Activated CD4-positive, alpha-beta T cell treated with anti-CD3 and anti-CD28 coated beads, Interleukin-2, amount 50 U/mL, for 16 hours (primary cell): Measurements from ENCODE around the gene UBE2E3.

Experiments
- DNase-seq: peaks from one replicate; pipeline ENCODE4 v3.0.0-alpha.2; 2020

Gene UBE2E3

DNA sequence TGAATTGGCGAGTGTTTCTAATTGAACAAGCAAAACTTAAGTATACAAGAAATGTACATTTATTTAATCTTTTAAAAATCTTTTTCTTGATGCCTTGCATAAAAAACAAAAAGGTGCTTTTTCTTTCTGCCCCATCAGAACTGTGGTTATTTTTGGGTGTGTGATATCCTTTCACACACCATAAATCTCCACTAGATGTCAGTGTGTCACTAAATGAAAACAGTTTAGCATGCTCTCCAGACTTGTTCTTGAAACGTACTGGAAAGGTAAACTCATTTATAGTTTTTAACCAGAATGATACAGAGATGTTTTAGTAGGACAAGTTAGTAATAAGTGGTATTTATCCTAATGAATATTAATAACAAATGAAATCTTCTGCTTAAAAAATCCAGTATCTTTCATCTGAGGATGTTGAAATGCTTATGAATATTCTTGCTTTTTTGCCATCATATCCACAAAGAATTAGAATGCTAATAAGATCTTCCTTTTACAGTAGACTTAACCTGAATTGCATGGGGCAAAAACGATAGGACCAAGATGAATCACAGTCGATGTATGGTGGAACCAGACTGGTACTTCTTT lies 96.8 kb downstream of the UBE2E3 start:
- DNase-seq: peak; percentile 63

GRCh38 chr2:181083140-181083539 lies 102.7 kb downstream of the UBE2E3 start:
- no peak for DNase-seq

DNA sequence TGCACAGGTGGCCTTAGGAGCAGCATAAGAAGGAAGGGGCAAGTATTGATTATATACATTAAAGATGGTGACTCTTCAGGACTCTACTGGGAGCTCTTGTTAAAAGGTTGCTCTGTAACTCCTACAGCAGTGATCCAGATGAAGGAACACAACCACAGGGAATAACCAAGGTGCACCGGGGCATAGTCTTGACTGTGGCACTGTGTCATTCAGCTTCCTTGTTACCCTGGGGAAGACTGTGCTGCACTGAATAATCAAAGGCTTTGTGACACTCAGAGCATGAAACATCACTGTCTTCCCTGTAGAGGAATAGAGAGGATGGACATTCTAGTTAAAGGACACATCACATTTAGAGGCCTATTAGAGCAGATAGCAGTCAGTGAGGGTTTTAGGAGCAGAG lies 105.3 kb downstream of the UBE2E3 start:
- no peak for DNase-seq

DNA sequence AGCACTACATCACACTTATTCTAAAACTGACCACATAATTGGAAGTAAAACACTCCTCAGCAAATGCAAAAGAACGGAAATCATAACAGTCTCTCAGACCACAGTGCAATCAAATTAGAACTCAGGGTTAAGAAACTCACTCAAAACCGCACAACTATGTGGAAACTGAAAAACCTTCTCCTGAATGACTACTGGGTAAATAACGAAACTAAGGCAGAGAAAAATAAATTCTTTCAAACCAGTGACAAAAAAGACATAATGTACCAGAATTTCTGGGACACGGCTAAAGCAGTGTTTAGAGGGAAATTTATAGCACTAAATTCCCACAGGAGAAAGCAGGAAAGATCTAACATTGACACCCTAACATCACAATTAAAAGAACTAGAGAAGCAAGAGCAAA lies 111.5 kb downstream of the UBE2E3 start:
- DNase-seq: peak; percentile 24

- DNase-seq: no peak
Measured at GRCh38 chr2:181095486-181095885, 115.1 kb downstream of the UBE2E3 start.

DNA sequence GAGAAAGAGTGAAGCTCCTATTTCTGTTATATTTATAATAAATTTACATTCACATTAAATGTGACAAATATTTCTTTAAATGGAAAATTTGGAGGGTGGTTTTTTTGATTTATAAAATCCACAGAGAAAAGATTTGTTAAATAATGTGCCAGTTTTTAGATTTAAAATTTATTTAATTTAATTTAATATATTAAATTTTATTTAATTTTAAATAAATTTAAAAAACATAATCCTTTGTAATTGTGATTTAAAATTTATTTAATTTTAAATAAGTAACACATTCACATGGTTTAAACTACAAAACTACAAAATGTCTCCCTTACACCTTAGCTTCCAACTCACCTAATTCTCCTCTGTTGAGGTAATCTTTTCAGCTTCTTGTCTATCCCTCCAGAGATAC lies 123.3 kb downstream of the UBE2E3 start:
- DNase-seq: no peak

DNA sequence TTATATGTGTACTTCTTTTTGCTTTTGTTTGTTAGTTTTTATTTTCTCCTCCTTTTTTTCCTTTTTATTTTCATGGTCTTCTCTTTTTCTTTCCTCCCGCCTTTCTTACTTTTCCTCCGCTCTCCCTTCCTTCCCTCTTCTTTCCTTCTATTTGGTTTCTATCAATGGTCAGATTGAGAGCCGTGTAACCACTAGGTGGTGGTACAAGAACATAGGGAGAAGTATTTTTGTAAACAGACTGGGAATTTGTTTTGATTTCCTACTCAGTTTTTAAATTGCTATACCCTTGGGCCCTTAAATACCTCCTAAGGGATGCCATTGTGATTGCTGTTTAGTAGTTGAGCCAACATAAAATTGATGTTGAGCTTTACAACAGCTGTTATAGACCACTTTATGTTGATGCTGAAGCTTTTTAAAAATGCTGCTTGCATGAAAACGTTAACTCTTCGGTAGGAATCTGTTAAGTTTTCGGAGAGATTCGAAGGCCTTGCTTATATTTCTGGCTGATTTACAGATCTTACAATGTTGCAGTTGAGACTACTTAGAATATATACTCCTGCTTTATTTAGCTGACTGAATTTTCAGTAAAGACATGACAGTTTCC lies 124.2 kb downstream of the UBE2E3 start:
- DNase-seq: peak; percentile 38

DNA sequence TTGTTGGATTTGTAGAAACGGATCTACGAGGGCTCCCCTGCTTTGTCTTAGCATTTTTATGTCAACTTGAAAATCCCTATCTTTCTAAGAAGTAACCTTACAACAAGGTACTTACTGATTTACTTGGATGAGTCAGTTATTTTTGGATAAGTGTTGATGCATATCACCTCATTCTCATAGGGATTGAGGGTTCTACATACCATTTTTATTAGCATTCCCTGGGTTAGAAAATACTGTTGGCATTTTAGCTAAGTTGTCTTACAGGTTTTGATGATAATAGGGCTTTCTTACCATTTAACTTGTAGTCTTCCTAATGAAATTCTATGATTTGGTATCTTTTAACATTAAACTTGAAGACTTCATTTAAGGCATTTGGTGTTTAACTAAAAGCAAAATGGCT lies 125.2 kb downstream of the UBE2E3 start:
- DNase-seq: no peak

- DNase-seq: no peak
Measured at GRCh38 chr2:181106229-181106628, 125.8 kb downstream of the UBE2E3 start.

DNA sequence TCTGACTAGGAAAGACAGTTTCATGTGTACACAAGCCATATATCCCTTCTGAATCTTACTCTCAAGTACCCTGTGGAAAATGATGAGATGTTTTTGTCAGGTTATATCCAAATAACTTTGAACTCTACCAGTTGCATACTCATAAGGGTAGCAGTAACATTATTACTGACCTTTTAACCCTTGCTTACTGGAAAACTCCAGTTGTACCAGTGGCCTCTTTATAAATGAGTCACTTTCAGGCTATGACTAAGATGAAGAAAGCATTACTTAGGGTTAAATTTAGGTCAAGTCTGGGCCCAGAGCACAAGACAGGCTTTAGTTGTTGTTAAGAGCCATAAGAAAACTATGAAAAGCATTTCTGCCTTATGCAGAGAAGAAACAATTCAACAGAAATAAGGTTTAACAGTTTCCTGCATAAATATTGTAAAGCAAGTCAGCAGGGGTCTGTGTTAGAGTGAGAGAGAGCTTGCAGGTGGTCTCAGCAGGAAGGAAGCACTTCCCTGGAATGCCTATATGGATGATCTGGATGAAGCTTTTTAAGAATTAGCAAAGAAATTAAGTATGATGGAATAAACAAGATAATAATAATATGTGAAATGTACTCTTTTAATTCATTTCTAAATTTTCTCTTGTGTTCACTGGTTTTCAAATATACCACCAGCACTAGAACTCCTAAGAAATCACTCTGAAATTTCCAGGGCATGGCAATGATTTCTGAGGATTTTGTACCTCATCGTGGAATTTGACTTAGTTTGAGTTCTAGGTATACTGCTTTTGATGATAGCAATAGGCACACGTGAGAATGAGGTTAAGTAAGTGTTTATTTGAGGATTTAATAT lies 126.6 kb downstream of the UBE2E3 start:
- DNase-seq: peak; percentile 85

DNA sequence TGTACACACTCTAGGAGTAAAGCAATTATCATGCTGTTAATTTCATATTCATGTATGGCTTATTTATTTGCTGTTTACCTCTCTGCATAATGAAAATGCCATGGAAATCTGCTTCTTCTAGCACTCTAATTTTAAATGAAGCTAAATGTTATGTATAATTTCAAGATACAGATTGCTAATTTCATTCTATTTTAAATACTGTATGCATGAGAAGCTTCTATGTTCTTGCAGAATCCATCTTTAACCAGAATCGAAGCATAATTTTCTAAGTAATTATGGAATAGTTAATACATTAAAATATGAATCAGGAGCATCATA lies 127.2 kb downstream of the UBE2E3 start:
- no peak for DNase-seq

GRCh38 chr2:181111059-181111458 lies 130.7 kb downstream of the UBE2E3 start:
- DNase-seq: no peak

DNA sequence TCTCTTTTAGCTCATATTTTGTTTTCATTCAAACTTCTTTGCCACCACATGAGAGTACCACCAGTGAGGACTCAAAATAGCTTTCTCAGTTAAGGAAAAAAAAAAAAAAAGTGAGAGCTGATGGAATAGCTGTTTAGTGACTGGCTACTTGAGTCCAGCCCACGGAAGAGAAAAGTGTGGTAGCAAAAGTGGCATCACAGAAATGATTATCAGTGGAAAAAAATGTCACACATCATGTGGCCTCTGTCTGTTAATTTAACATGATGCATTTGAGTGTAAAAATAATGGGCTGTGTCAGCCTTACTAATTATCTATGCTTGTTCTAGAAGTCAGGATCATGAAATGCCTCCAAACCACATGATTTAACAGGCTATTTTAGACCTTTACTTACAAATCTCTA lies 132.5 kb downstream of the UBE2E3 start:
- DNase-seq: no peak
